ENCODE results near the gene MN1. TPM values are rescaled to one million over a fixed set of nuclear protein-coding genes. Genes with fewer than 3 reads are reported as not detected.
A peak's percentile ranks its signal among the peaks of the same experiment; 100 is the strongest.

The MN1 gene
- total RNA-seq, 1 donor from 2014 or later: 0.53 TPM

GRCh38 chr22:27827604-27828587, 26.3 kb upstream of the MN1 start:
- DNase-seq (ENCODE audit: low read depth, low spot score): no peak

GRCh38 chr22:27825174-27825573, 23.6 kb upstream of the MN1 start:
- DNase-seq (ENCODE audit: low read depth, low spot score): no peak

- no peak for DNase-seq (ENCODE audit: low read depth, low spot score)
Measured at GRCh38 chr22:27823221-27823620, 21.7 kb upstream of the MN1 start.

GRCh38 chr22:27820896-27821866, 19.6 kb upstream of the MN1 start:
- DNase-seq (ENCODE audit: low read depth, low spot score): no peak

GRCh38 chr22:27816552-27816951, 15.0 kb upstream of the MN1 start:
- no peak for DNase-seq (ENCODE audit: low read depth, low spot score)

GRCh38 chr22:27815826-27816530, 14.4 kb upstream of the MN1 start:
- no peak for DNase-seq (ENCODE audit: low read depth, low spot score)

- no peak for DNase-seq (ENCODE audit: low read depth, low spot score)
Measured at GRCh38 chr22:27814993-27815392, 13.4 kb upstream of the MN1 start.

GRCh38 chr22:27811778-27812177, 10.2 kb upstream of the MN1 start:
- no peak for DNase-seq (ENCODE audit: low read depth, low spot score)

GRCh38 chr22:27810609-27811151, 9.1 kb upstream of the MN1 start:
- no peak for DNase-seq (ENCODE audit: low read depth, low spot score)

GRCh38 chr22:27809700-27810608, 8.4 kb upstream of the MN1 start:
- peak; percentile 48 for DNase-seq (ENCODE audit: low read depth, low spot score)

- no peak for DNase-seq (ENCODE audit: low read depth, low spot score)
Measured at GRCh38 chr22:27809226-27809603, 7.7 kb upstream of the MN1 start.

GRCh38 chr22:27808451-27809225, 7.1 kb upstream of the MN1 start:
- no peak for DNase-seq (ENCODE audit: low read depth, low spot score)

GRCh38 chr22:27805841-27806240, 4.3 kb upstream of the MN1 start:
- no peak for DNase-seq (ENCODE audit: low read depth, low spot score)

GRCh38 chr22:27804470-27805297, 3.1 kb upstream of the MN1 start:
- DNase-seq (ENCODE audit: low read depth, low spot score): peak; percentile 27

- no peak for DNase-seq (ENCODE audit: low read depth, low spot score)
Measured at GRCh38 chr22:27803841-27804415, 2.4 kb upstream of the MN1 start.

- no peak for DNase-seq (ENCODE audit: low read depth, low spot score)
Measured at GRCh38 chr22:27802346-27803073, 954 bp upstream of the MN1 start.

GRCh38 chr22:27801202-27801615, 347 bp downstream of the MN1 start:
- no peak for DNase-seq (ENCODE audit: low read depth, low spot score)

Measured in pulmonary artery endothelial cell (primary cell).